GM13977 (cell line): ENCODE measurements around the gene MCU.
"Not testable (repeated sequence)": the region's sequence is repeated elsewhere in the genome, so short reads cannot be mapped to it uniquely, and the experiment has no call there.

Source experiments
- DNase-seq: peaks from one replicate; pipeline ENCODE4 v3.0.0; 2012; ENCODE audit warnings: low spot score
- CTCF ChIP-seq: IDR thresholded peaks from 2 replicates; pipeline ENCODE4 v1.5.1; 2012; ENCODE audit warnings: mild to moderate bottlenecking, control low read depth; ENCODE audit not compliant: insufficient read depth; ENCODE audit errors: extremely low read depth, missing control alignments
- in situ Hi-C: fragments of 300-500 bp; cut with MboI; formaldehyde crosslinking; loops from one replicate; pipeline ENCODE4 v1.12.0; 2022; ENCODE audit warnings: low sequenced_read_pairs, low pct_unique_long_range_greater_than_20kb, mixed read lengths, inconsistent platforms; ENCODE audit not compliant: unreplicated experiment

Gene MCU

GRCh38 chr10:72663971-72664370, 28.0 kb upstream of the MCU start:
- no peak for TF ChIP-seq CTCF
- no peak for DNase-seq
- in situ Hi-C loops = no loop called here

- no peak for TF ChIP-seq CTCF
- in situ Hi-C loops = no loop called here
- DNase-seq = no peak
Measured at GRCh38 chr10:72665925-72666324, 26.0 kb upstream of the MCU start.

GRCh38 chr10:72667207-72667864, 24.6 kb upstream of the MCU start:
- TF ChIP-seq CTCF = no peak
- in situ Hi-C loops = no loop called here
- no peak for DNase-seq

GRCh38 chr10:72673280-72673679, 18.7 kb upstream of the MCU start:
- TF ChIP-seq CTCF = no peak
- in situ Hi-C loops = no loop called here
- DNase-seq = no peak

GRCh38 chr10:72674174-72674573, 17.8 kb upstream of the MCU start:
- in situ Hi-C loops, DNase-seq: not testable (repeated sequence)

GRCh38 chr10:72679838-72680241, 12.1 kb upstream of the MCU start:
- TF ChIP-seq CTCF = no peak
- DNase-seq = no peak
- in situ Hi-C loops = no loop called here

GRCh38 chr10:72682638-72683037, 9.3 kb upstream of the MCU start:
- TF ChIP-seq CTCF = no peak
- in situ Hi-C loops = no loop called here
- no peak for DNase-seq
